Measurements from ENCODE around the gene ACADM.
"Not testable (repeated sequence)": the region's sequence is repeated elsewhere in the genome, so short reads cannot be mapped to it uniquely, and the experiment has no call there.

DNA sequence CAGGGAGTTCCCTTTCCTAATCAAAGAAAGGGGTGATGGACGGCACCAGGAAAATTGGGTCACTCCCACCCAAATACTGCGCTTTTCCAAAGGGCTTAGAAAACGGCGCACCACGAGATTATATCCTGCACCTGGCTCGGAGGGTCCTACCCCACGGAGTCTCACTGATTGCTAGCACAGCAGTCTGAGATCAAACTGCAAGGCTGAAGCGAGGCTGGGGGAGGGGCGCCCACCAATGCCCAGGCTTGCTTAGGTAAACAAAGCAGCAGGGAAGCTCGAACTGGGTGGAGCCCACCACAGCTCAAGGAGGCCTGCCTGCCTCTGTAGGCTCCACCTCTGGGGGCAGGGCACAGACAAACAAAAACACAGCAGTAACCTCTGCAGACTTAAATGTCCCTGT lies 46.5 kb upstream of the ACADM start:
- not testable (repeated sequence) for TF ChIP-seq ZFP30 (CRISPR knock-in tag; IDR thresholded peaks at IDR 0.05); TCF4 (CRISPR knock-in tag; IDR thresholded peaks at IDR 0.05; ENCODE audit: borderline replicate concordance); OSR1 (CRISPR knock-in tag; IDR thresholded peaks at IDR 0.05); TOX (CRISPR knock-in tag; IDR thresholded peaks at IDR 0.05; ENCODE audit: borderline replicate concordance); ISL1 (CRISPR knock-in tag; IDR thresholded peaks at IDR 0.05); ZNF565 (CRISPR knock-in tag; conservative IDR thresholded peaks at IDR 0.05; ENCODE audit: low read depth)
